DND-41 (cell line): Measurements from ENCODE around the gene RUNX3.

Source experiments
- EZH2 ChIP-seq: IDR thresholded peaks from 3 replicates; pipeline ENCODE4 v1.6.1; 2012; ENCODE audit warnings: borderline replicate concordance, low read depth, mild to moderate bottlenecking, moderate library complexity, low read length, inconsistent platforms; ENCODE audit not compliant: severe bottlenecking
- TF ChIP-seq, protein P1 (sequence below): IDR thresholded peaks from 2 replicates; pipeline ENCODE4 v1.5.1; 2012; ENCODE audit warnings: borderline replicate concordance, low read length, moderate library complexity, mild to moderate bottlenecking; ENCODE audit not compliant: poor library complexity, severe bottlenecking; ENCODE audit errors: extremely low read depth

DNA sequence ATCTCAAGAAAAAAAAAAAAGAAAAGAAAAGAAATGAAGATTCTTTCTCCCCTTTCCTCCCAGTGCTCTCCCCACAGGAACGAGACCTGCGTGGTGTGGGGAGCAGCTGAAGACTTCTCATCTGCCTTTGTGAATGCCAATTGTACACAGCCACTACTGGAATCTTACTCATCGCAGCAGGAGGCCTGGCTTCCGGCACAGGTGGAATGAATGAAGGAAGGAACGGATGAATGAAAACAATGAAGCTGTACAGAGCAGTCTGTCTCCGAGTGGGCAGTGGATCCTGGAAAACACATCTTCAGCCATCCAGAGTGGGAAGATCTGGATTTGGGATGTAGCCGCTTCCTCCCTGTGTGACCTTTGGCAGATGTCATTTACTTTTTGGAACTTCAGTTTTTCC lies 64.9 kb downstream of the RUNX3 start:
- TF ChIP-seq, protein P1, sequence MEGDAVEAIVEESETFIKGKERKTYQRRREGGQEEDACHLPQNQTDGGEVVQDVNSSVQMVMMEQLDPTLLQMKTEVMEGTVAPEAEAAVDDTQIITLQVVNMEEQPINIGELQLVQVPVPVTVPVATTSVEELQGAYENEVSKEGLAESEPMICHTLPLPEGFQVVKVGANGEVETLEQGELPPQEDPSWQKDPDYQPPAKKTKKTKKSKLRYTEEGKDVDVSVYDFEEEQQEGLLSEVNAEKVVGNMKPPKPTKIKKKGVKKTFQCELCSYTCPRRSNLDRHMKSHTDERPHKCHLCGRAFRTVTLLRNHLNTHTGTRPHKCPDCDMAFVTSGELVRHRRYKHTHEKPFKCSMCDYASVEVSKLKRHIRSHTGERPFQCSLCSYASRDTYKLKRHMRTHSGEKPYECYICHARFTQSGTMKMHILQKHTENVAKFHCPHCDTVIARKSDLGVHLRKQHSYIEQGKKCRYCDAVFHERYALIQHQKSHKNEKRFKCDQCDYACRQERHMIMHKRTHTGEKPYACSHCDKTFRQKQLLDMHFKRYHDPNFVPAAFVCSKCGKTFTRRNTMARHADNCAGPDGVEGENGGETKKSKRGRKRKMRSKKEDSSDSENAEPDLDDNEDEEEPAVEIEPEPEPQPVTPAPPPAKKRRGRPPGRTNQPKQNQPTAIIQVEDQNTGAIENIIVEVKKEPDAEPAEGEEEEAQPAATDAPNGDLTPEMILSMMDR = no peak
- no peak for TF ChIP-seq EZH2
